ENCODE data around the gene NUCB2.

NUCB2 gene

GRCh38 chr11:17366495-17366894, 90.0 kb downstream of the NUCB2 start:
- no peak overlapping the region for H3K4me3 ChIP-seq (ENCODE audit: control insufficient read depth, low read depth, low read length)
- DNase-seq (ENCODE audit: low read depth) = no peak
- TF ChIP-seq CTCF (IDR thresholded peaks at IDR 0.05; ENCODE audit: control insufficient read depth, insufficient read depth, low read depth, low read length, missing control alignments) = no peak

- no peak for DNase-seq (ENCODE audit: low read depth)
- H3K4me3 ChIP-seq (ENCODE audit: control insufficient read depth, low read depth, low read length) = no peak overlapping the region
- TF ChIP-seq CTCF (IDR thresholded peaks at IDR 0.05; ENCODE audit: control insufficient read depth, insufficient read depth, low read depth, low read length, missing control alignments) = no peak
Measured at GRCh38 chr11:17368551-17368950, 92.0 kb downstream of the NUCB2 start.

GRCh38 chr11:17369094-17369493, 92.6 kb downstream of the NUCB2 start:
- no peak overlapping the region for H3K4me3 ChIP-seq (ENCODE audit: control insufficient read depth, low read depth, low read length)
- no peak for DNase-seq (ENCODE audit: low read depth)
- TF ChIP-seq CTCF (IDR thresholded peaks at IDR 0.05; ENCODE audit: control insufficient read depth, insufficient read depth, low read depth, low read length, missing control alignments) = no peak

- H3K4me3 ChIP-seq (ENCODE audit: control insufficient read depth, low read depth, low read length) = no peak overlapping the region
- TF ChIP-seq CTCF (IDR thresholded peaks at IDR 0.05; ENCODE audit: control insufficient read depth, insufficient read depth, low read depth, low read length, missing control alignments) = no peak
- DNase-seq (ENCODE audit: low read depth) = no peak
Measured at GRCh38 chr11:17369684-17370243, 93.2 kb downstream of the NUCB2 start.

GRCh38 chr11:17371614-17372013, 95.1 kb downstream of the NUCB2 start:
- no peak overlapping the region for H3K4me3 ChIP-seq (ENCODE audit: control insufficient read depth, low read depth, low read length)
- no peak for DNase-seq (ENCODE audit: low read depth)
- TF ChIP-seq CTCF (IDR thresholded peaks at IDR 0.05; ENCODE audit: control insufficient read depth, insufficient read depth, low read depth, low read length, missing control alignments) = no peak

GRCh38 chr11:17375547-17375946, 99.0 kb downstream of the NUCB2 start:
- no peak for DNase-seq (ENCODE audit: low read depth)
- TF ChIP-seq CTCF (IDR thresholded peaks at IDR 0.05; ENCODE audit: control insufficient read depth, insufficient read depth, low read depth, low read length, missing control alignments) = no peak
- H3K4me3 ChIP-seq (ENCODE audit: control insufficient read depth, low read depth, low read length) = no peak overlapping the region

- DNase-seq (ENCODE audit: low read depth) = no peak
Measured at GRCh38 chr11:17376493-17376892, 100.0 kb downstream of the NUCB2 start.

More at GRCh38 chr11:17376493-17376892, 100.0 kb downstream of the NUCB2 start:
- no peak overlapping the region for H3K4me3 ChIP-seq (ENCODE audit: control insufficient read depth, low read depth, low read length)
- no peak for TF ChIP-seq CTCF (IDR thresholded peaks at IDR 0.05; ENCODE audit: control insufficient read depth, insufficient read depth, low read depth, low read length, missing control alignments)

Measured in AG09309 (cell line).